ENCODE data around the gene CD209.
A peak's percentile ranks its signal among the peaks of the same experiment; 100 is the strongest.

CD209 gene

GRCh38 chr19:7756258-7756657 is 8.9 kb upstream of the CD209 start:
- Histone ChIP-seq H3K9me3 (ENCODE audit: control insufficient read depth, insufficient read depth, low read depth, low read length) (no peaks in the 10 kb centered on the region), H3K4me1 (ENCODE audit: control insufficient read depth, insufficient read depth, low read length) (no peaks in the 10 kb centered on the region), H3K27ac (ENCODE audit: extremely low read depth, low read depth, low read length) (no peak overlapping the region), H3K36me3 (ENCODE audit: control insufficient read depth in 2 of 2, insufficient read depth in 1 of 2, low read length in 2 of 2) (no peaks in the 10 kb centered on the region), H3K4me3 (ENCODE audit: low read depth, low read length) (no peak overlapping the region)
- TF ChIP-seq ZNF280D (tag by site-specific recombination; IDR thresholded peaks at IDR 0.05) (0 out of 2 replicates have a peak, but pooled peaks have one; percentile 70), ZNF449 (tag by site-specific recombination; IDR thresholded peaks at IDR 0.05) (no peak)
- ChIA-PET CTCF (no interaction called here), POLR2A (no interaction called here)

GRCh38 chr19:7751157-7751783 is 3.9 kb upstream of the CD209 start:
- no peaks in the 10 kb centered on the region for H3K9me3 ChIP-seq (ENCODE audit: control insufficient read depth, insufficient read depth, low read depth, low read length)
- CTCF ChIA-PET: interaction anchor here (0.5 kb wide), 1 partner anchor 164 kb away, joined by 3 read pairs; no protein-coding TSS in a partner anchor
- TF ChIP-seq ZNF223 (tag by site-specific recombination; IDR thresholded peaks at IDR 0.05): no peak
- TF ChIP-seq ZSCAN4 (tag by site-specific recombination; IDR thresholded peaks at IDR 0.05): no peak
- TF ChIP-seq ZFP3 (tag by site-specific recombination; IDR thresholded peaks at IDR 0.05; ENCODE audit: low read depth): no peak
- no peak for TF ChIP-seq AEBP2 (tag by site-specific recombination; IDR thresholded peaks at IDR 0.05; ENCODE audit: borderline replicate concordance)
- no peak for TF ChIP-seq BCL11A (tag by site-specific recombination; IDR thresholded peaks at IDR 0.05; ENCODE audit: low read depth)
- TF ChIP-seq KLF9 (tag by site-specific recombination; IDR thresholded peaks at IDR 0.05; ENCODE audit: low read depth): no peak
- no peak for TF ChIP-seq ZNF529 (tag by site-specific recombination; IDR thresholded peaks at IDR 0.05; ENCODE audit: insufficient replicate concordance)
- no peak for TF ChIP-seq ZNF777 (tag by site-specific recombination; IDR thresholded peaks at IDR 0.05; ENCODE audit: borderline replicate concordance)
- no peak for TF ChIP-seq ZNF501 (tag by site-specific recombination; IDR thresholded peaks at IDR 0.05)
- no peak overlapping the region for H3K27ac ChIP-seq (ENCODE audit: extremely low read depth, low read depth, low read length)
- no peaks in the 10 kb centered on the region for H3K4me1 ChIP-seq (ENCODE audit: control insufficient read depth, insufficient read depth, low read length)
- POLR2A ChIA-PET: no interaction called here
- H3K4me3 ChIP-seq (ENCODE audit: low read depth, low read length): no peak overlapping the region
- H3K36me3 ChIP-seq (ENCODE audit: control insufficient read depth in 2 of 2, insufficient read depth in 1 of 2, low read length in 2 of 2): no peaks in the 10 kb centered on the region

GRCh38 chr19:7748756-7749155 is 1.4 kb upstream of the CD209 start:
- no peak overlapping the region for H3K27ac ChIP-seq (ENCODE audit: extremely low read depth, low read depth, low read length)
- TF ChIP-seq ZNF548 (tag by site-specific recombination; IDR thresholded peaks at IDR 0.05) (no peak), ZNF488 (tag by site-specific recombination; IDR thresholded peaks at IDR 0.05) (no peak), ZNF37A (tag by site-specific recombination; IDR thresholded peaks at IDR 0.05) (no peak), ZNF362 (tag by site-specific recombination; IDR thresholded peaks at IDR 0.05) (no peak), ZNF10 (tag by site-specific recombination; IDR thresholded peaks at IDR 0.05) (no peak), INSM2 (tag by site-specific recombination; IDR thresholded peaks at IDR 0.05) (no peak), ZNF561 (tag by site-specific recombination; IDR thresholded peaks at IDR 0.05; ENCODE audit: borderline replicate concordance) (no peak), ZNF585B (tag by site-specific recombination; IDR thresholded peaks at IDR 0.05) (no peak), HOXD13 (CRISPR knock-in tag; IDR thresholded peaks at IDR 0.05; ENCODE audit: borderline replicate concordance) (no peak)

More at GRCh38 chr19:7748756-7749155, 1.4 kb upstream of the CD209 start:
- POLR2A ChIA-PET: interaction anchor here (0.5 kb wide), 1 partner anchor 17 kb away, joined by 3 read pairs; no protein-coding TSS in a partner anchor
- Histone ChIP-seq H3K4me1 (ENCODE audit: control insufficient read depth, insufficient read depth, low read length) (no peaks in the 10 kb centered on the region), H3K9me3 (ENCODE audit: control insufficient read depth, insufficient read depth, low read depth, low read length) (no peaks in the 10 kb centered on the region), H3K36me3 (ENCODE audit: control insufficient read depth in 2 of 2, insufficient read depth in 1 of 2, low read length in 2 of 2) (no peaks in the 10 kb centered on the region), H3K4me3 (ENCODE audit: low read depth, low read length) (no peak overlapping the region)
- CTCF ChIA-PET: no interaction called here

All from HEK293 (cell line).